GM18873 (cell line): Measurements from ENCODE around the gene ASCL4.

Experiments used
- ATAC-seq: cut with Tn5 transposase; IDR thresholded peaks from one replicate; pipeline ENCODE4 v1.9.1; 2021; ENCODE audit warnings: mild to moderate bottlenecking, moderate library complexity, moderate number of reproducible peaks; ENCODE audit not compliant: unreplicated experiment, low FRiP score

Gene ASCL4

GRCh38 chr12:107776171-107776570, 1.7 kb downstream of the ASCL4 start:
- ATAC-seq = no peak

- ATAC-seq = no peak
Measured at GRCh38 chr12:107778383-107779025, 4.0 kb downstream of the ASCL4 start.

- ATAC-seq = peak; percentile 44
Measured at GRCh38 chr12:107779077-107779831, 4.8 kb downstream of the ASCL4 start.

GRCh38 chr12:107780298-107780697, 5.8 kb downstream of the ASCL4 start:
- no peak for ATAC-seq

GRCh38 chr12:107782067-107782466, 7.6 kb downstream of the ASCL4 start:
- no peak for ATAC-seq

- ATAC-seq = peak; percentile 43
Measured at GRCh38 chr12:107783406-107784376, 9.2 kb downstream of the ASCL4 start.

- ATAC-seq = no peak
Measured at GRCh38 chr12:107788281-107788680, 13.8 kb downstream of the ASCL4 start.

GRCh38 chr12:107788690-107789458, 14.4 kb downstream of the ASCL4 start:
- ATAC-seq = no peak

GRCh38 chr12:107791465-107792089, 17.1 kb downstream of the ASCL4 start:
- no peak for ATAC-seq

GRCh38 chr12:107794451-107794850, 19.9 kb downstream of the ASCL4 start:
- ATAC-seq = no peak

- no peak for ATAC-seq
Measured at GRCh38 chr12:107798580-107798979, 24.1 kb downstream of the ASCL4 start.

GRCh38 chr12:107801150-107801549, 26.6 kb downstream of the ASCL4 start:
- no peak for ATAC-seq

GRCh38 chr12:107803092-107803491, 28.6 kb downstream of the ASCL4 start:
- no peak for ATAC-seq

GRCh38 chr12:107805488-107806180, 31.1 kb downstream of the ASCL4 start:
- no peak for ATAC-seq

GRCh38 chr12:107807471-107808150, 33.1 kb downstream of the ASCL4 start:
- ATAC-seq = no peak

GRCh38 chr12:107817250-107817649, 42.7 kb downstream of the ASCL4 start:
- ATAC-seq = no peak

- no peak for ATAC-seq
Measured at GRCh38 chr12:107818984-107819383, 44.5 kb downstream of the ASCL4 start.

GRCh38 chr12:107822356-107822755, 47.9 kb downstream of the ASCL4 start:
- no peak for ATAC-seq
